Activated T-cell treated with anti-CD3 and anti-CD28 coated beads for 4 hours (primary cell): Measurements from ENCODE around the gene TMEM18.

Source experiments
- DNase-seq: peaks from one replicate; pipeline ENCODE4 v3.0.0-alpha.2; 2020

Gene TMEM18

GRCh38 chr2:633371-633770 is 43.8 kb downstream of the TMEM18 start:
- DNase-seq = no peak

- no peak for DNase-seq
Measured at GRCh38 chr2:632471-632870, 44.7 kb downstream of the TMEM18 start.

GRCh38 chr2:631741-632140 is 45.5 kb downstream of the TMEM18 start:
- DNase-seq = no peak

GRCh38 chr2:630451-631320 is 46.5 kb downstream of the TMEM18 start:
- no peak for DNase-seq

- DNase-seq = no peak
Measured at GRCh38 chr2:629961-630360, 47.2 kb downstream of the TMEM18 start.

- DNase-seq = no peak
Measured at GRCh38 chr2:628651-629050, 48.6 kb downstream of the TMEM18 start.

- DNase-seq = no peak
Measured at GRCh38 chr2:627926-628560, 49.2 kb downstream of the TMEM18 start.

- no peak for DNase-seq
Measured at GRCh38 chr2:627340-627709, 49.9 kb downstream of the TMEM18 start.

- DNase-seq = no peak
Measured at GRCh38 chr2:626491-627339, 50.5 kb downstream of the TMEM18 start.

- no peak for DNase-seq
Measured at GRCh38 chr2:625415-626333, 51.5 kb downstream of the TMEM18 start.

- DNase-seq = no peak
Measured at GRCh38 chr2:624551-625347, 52.5 kb downstream of the TMEM18 start.

- DNase-seq = no peak
Measured at GRCh38 chr2:624096-624495, 53.1 kb downstream of the TMEM18 start.

- DNase-seq = no peak
Measured at GRCh38 chr2:623130-623922, 53.9 kb downstream of the TMEM18 start.

- no peak for DNase-seq
Measured at GRCh38 chr2:622357-622756, 54.8 kb downstream of the TMEM18 start.

- DNase-seq = no peak
Measured at GRCh38 chr2:621303-622099, 55.7 kb downstream of the TMEM18 start.

GRCh38 chr2:620471-621302 is 56.5 kb downstream of the TMEM18 start:
- no peak for DNase-seq

GRCh38 chr2:620004-620403 is 57.2 kb downstream of the TMEM18 start:
- no peak for DNase-seq

GRCh38 chr2:618422-618990 is 58.7 kb downstream of the TMEM18 start:
- no peak for DNase-seq

GRCh38 chr2:618005-618404 is 59.2 kb downstream of the TMEM18 start:
- DNase-seq = no peak
